ENCODE measurements around the gene ACE2. TPM values are rescaled to one million over a fixed set of nuclear protein-coding genes. Genes with fewer than 3 reads are reported as not detected.

The ACE2 gene
- total and polyA plus RNA-seq, 9 donors: 0.04 to 19.0 (median 1.7) TPM; not detected in 5

- WGBS (ENCODE audit: insufficient coverage): 20% methylated on average over 3 of the region's 6 CpGs
- H3K4me1 ChIP-seq (ENCODE audit: control insufficient read depth, insufficient read depth, low read length): no peaks in the 10 kb centered on the region
- no peaks in the 10 kb centered on the region for H3K36me3 ChIP-seq (ENCODE audit: control insufficient read depth, insufficient read depth, low read length)
- H3K9me3 ChIP-seq (replicated peaks; ENCODE audit: control insufficient read depth, low read depth, low read length): no peaks in the 10 kb centered on the region
- no peak overlapping the region for H3K4me3 ChIP-seq (ENCODE audit: low read length)
- H3K27me3 ChIP-seq (ENCODE audit: control insufficient read depth, insufficient read depth, low read length): peaks cover 15% of the 10 kb centered on the region
- H3K27ac ChIP-seq (ENCODE audit: low read length): no peak overlapping the region
- DNase-seq: no peak
These were observed 84.8 kb downstream of the ACE2 start for GRCh38 chrX:15515931-15516330.

GRCh38 chrX:15514279-15514678 lies 86.5 kb downstream of the ACE2 start:
- no peaks in the 10 kb centered on the region for H3K9me3 ChIP-seq (replicated peaks; ENCODE audit: control insufficient read depth, low read depth, low read length)
- H3K27ac ChIP-seq (ENCODE audit: low read length): no peak overlapping the region
- DNase-seq: no peak
- H3K36me3 ChIP-seq (ENCODE audit: control insufficient read depth, insufficient read depth, low read length): no peaks in the 10 kb centered on the region
- peaks cover 18% of the 10 kb centered on the region for H3K27me3 ChIP-seq (ENCODE audit: control insufficient read depth, insufficient read depth, low read length)
- no peaks in the 10 kb centered on the region for H3K4me1 ChIP-seq (ENCODE audit: control insufficient read depth, insufficient read depth, low read length)
- no peak overlapping the region for H3K4me3 ChIP-seq (ENCODE audit: low read length)
- no CpG with 5 or more reads among the region's 1 CpG for WGBS (ENCODE audit: insufficient coverage)

GRCh38 chrX:15512401-15512965 lies 88.3 kb downstream of the ACE2 start:
- Histone ChIP-seq H3K27me3 (ENCODE audit: control insufficient read depth, insufficient read depth, low read length) (peaks cover 13% of the 10 kb centered on the region), H3K36me3 (ENCODE audit: control insufficient read depth, insufficient read depth, low read length) (no peaks in the 10 kb centered on the region), H3K4me3 (ENCODE audit: low read length) (no peak overlapping the region), H3K4me1 (ENCODE audit: control insufficient read depth, insufficient read depth, low read length) (no peaks in the 10 kb centered on the region), H3K27ac (ENCODE audit: low read length) (no peak overlapping the region), H3K9me3 (replicated peaks; ENCODE audit: control insufficient read depth, low read depth, low read length) (no peaks in the 10 kb centered on the region)
- 29% methylated on average over 1 of the region's 4 CpGs for WGBS (ENCODE audit: insufficient coverage)
- no peak for DNase-seq

GRCh38 chrX:15511563-15511962 lies 89.2 kb downstream of the ACE2 start:
- Histone ChIP-seq H3K27me3 (ENCODE audit: control insufficient read depth, insufficient read depth, low read length) (peaks cover 14% of the 10 kb centered on the region), H3K27ac (ENCODE audit: low read length) (no peak overlapping the region), H3K4me3 (ENCODE audit: low read length) (no peak overlapping the region), H3K36me3 (ENCODE audit: control insufficient read depth, insufficient read depth, low read length) (no peaks in the 10 kb centered on the region), H3K4me1 (ENCODE audit: control insufficient read depth, insufficient read depth, low read length) (no peaks in the 10 kb centered on the region), H3K9me3 (replicated peaks; ENCODE audit: control insufficient read depth, low read depth, low read length) (no peaks in the 10 kb centered on the region)
- DNase-seq: no peak
- WGBS (ENCODE audit: insufficient coverage): no CpG with 5 or more reads among the region's 1 CpG

Other genes starting within 250 kb of the ACE2 start
- 0.44 TPM for gene VEGFD, start 216.5 kb downstream of the ACE2 start, total RNA-seq
- 1 to 10 TPM in 3 of 8 donors, under 1 TPM in 5; 0.41 to 1.7 (median 0.76) TPM for gene VEGFD, start 216.5 kb downstream of the ACE2 start, polyA plus RNA-seq (ENCODE audit: insufficient read depth in 1 of 8, insufficient read length in 8 of 8, low replicate concordance in 1 of 8)
- 2.4 TPM for gene PIR, start 107.6 kb downstream of the ACE2 start, total RNA-seq
- 1 to 10 TPM; 2.1 to 5.0 (median 3.7) TPM for gene PIR, start 107.6 kb downstream of the ACE2 start, polyA plus RNA-seq (ENCODE audit: insufficient read depth in 1 of 8, insufficient read length in 8 of 8, low replicate concordance in 1 of 8)
- 2.2 TPM for gene BMX, start 100.2 kb downstream of the ACE2 start, total RNA-seq
- 1 to 10 TPM; 1.5 to 2.5 (median 2.0) TPM for gene BMX, start 100.2 kb downstream of the ACE2 start, polyA plus RNA-seq (ENCODE audit: insufficient read depth in 1 of 8, insufficient read length in 8 of 8, low replicate concordance in 1 of 8)
- gene CLTRN, start 63.8 kb upstream of the ACE2 start, total RNA-seq: 0.13 TPM
- under 1 TPM; 0.24 to 0.53 (median 0.42) TPM for gene CLTRN, start 63.8 kb upstream of the ACE2 start, polyA plus RNA-seq (ENCODE audit: insufficient read depth in 1 of 8, insufficient read length in 8 of 8, low replicate concordance in 1 of 8)
- 5.5 TPM for gene CA5B, start 137.3 kb upstream of the ACE2 start, total RNA-seq
- 1 to 10 TPM; 2.6 to 4.7 (median 3.3) TPM for gene CA5B, start 137.3 kb upstream of the ACE2 start, polyA plus RNA-seq (ENCODE audit: insufficient read depth in 1 of 8, insufficient read length in 8 of 8, low replicate concordance in 1 of 8)
- gene ZRSR2, start 189.5 kb upstream of the ACE2 start, total RNA-seq: 5.5 TPM
- gene ZRSR2, start 189.5 kb upstream of the ACE2 start, polyA plus RNA-seq (ENCODE audit: insufficient read depth in 1 of 8, insufficient read length in 8 of 8, low replicate concordance in 1 of 8): 10 to 100 TPM; 10.1 to 15.3 (median 11.3) TPM